ENCODE results near the gene RAD51.

Gene RAD51

GRCh38 chr15:40749151-40749630 lies 54.2 kb downstream of the RAD51 start:
- peaks cover 7% of the 10 kb centered on the region for H3K36me3 ChIP-seq (ENCODE audit: control insufficient read depth, insufficient read depth, low read length)
- H3K9me3 ChIP-seq (ENCODE audit: control insufficient read depth, insufficient read depth, low read length), result no peaks in the 10 kb centered on the region
- H3K27me3 ChIP-seq (ENCODE audit: control insufficient read depth, insufficient read depth, low read length), result no peaks in the 10 kb centered on the region
- H3K9ac ChIP-seq (ENCODE audit: low read depth, low read length), result no peak overlapping the region
- H3K4me1 ChIP-seq (ENCODE audit: control insufficient read depth, insufficient read depth, low read length), result no peaks in the 10 kb centered on the region
- no peak overlapping the region for H3K4me3 ChIP-seq (ENCODE audit: low read depth, low read length)

- H3K36me3 ChIP-seq (ENCODE audit: control insufficient read depth, insufficient read depth, low read length), result no peaks in the 10 kb centered on the region
- H3K4me1 ChIP-seq (ENCODE audit: control insufficient read depth, insufficient read depth, low read length), result no peaks in the 10 kb centered on the region
- no peak overlapping the region for H3K9ac ChIP-seq (ENCODE audit: low read depth, low read length)
- H3K4me3 ChIP-seq (ENCODE audit: low read depth, low read length), result no peak overlapping the region
- H3K9me3 ChIP-seq (ENCODE audit: control insufficient read depth, insufficient read depth, low read length), result no peaks in the 10 kb centered on the region
- H3K27me3 ChIP-seq (ENCODE audit: control insufficient read depth, insufficient read depth, low read length), result no peaks in the 10 kb centered on the region
Measured at GRCh38 chr15:40750885-40751284, 55.9 kb downstream of the RAD51 start.

GRCh38 chr15:40751745-40752144 lies 56.8 kb downstream of the RAD51 start:
- H3K9ac ChIP-seq (ENCODE audit: low read depth, low read length), result no peak overlapping the region
- no peaks in the 10 kb centered on the region for H3K9me3 ChIP-seq (ENCODE audit: control insufficient read depth, insufficient read depth, low read length)
- H3K27me3 ChIP-seq (ENCODE audit: control insufficient read depth, insufficient read depth, low read length), result no peaks in the 10 kb centered on the region
- H3K4me3 ChIP-seq (ENCODE audit: low read depth, low read length), result no peak overlapping the region
- no peaks in the 10 kb centered on the region for H3K36me3 ChIP-seq (ENCODE audit: control insufficient read depth, insufficient read depth, low read length)
- no peaks in the 10 kb centered on the region for H3K4me1 ChIP-seq (ENCODE audit: control insufficient read depth, insufficient read depth, low read length)

- no peaks in the 10 kb centered on the region for H3K4me1 ChIP-seq (ENCODE audit: control insufficient read depth, insufficient read depth, low read length)
- no peak overlapping the region for H3K9ac ChIP-seq (ENCODE audit: low read depth, low read length)
- H3K9me3 ChIP-seq (ENCODE audit: control insufficient read depth, insufficient read depth, low read length), result no peaks in the 10 kb centered on the region
- peak overlapping the region; percentile 79 for H3K4me3 ChIP-seq (ENCODE audit: low read depth, low read length)
- H3K36me3 ChIP-seq (ENCODE audit: control insufficient read depth, insufficient read depth, low read length), result no peaks in the 10 kb centered on the region
- H3K27me3 ChIP-seq (ENCODE audit: control insufficient read depth, insufficient read depth, low read length), result no peaks in the 10 kb centered on the region
Measured at GRCh38 chr15:40754574-40754882, 59.6 kb downstream of the RAD51 start.

- Histone ChIP-seq H3K4me3 (ENCODE audit: low read depth, low read length) (peak within 1 kb of the TSS; percentile 79), H3K9ac (ENCODE audit: low read depth, low read length) (peak within 1 kb of the TSS; percentile 90), H3K9me3 (ENCODE audit: control insufficient read depth, insufficient read depth, low read length) (no peaks in the 10 kb centered on the region), H3K4me1 (ENCODE audit: control insufficient read depth, insufficient read depth, low read length) (no peaks in the 10 kb centered on the region), H3K27me3 (ENCODE audit: control insufficient read depth, insufficient read depth, low read length) (no peaks in the 10 kb centered on the region), H3K36me3 (ENCODE audit: control insufficient read depth, insufficient read depth, low read length) (no peaks in the 10 kb centered on the region)
Measured at GRCh38 chr15:40754883-40755811, 60.2 kb downstream of the RAD51 start, which contains the start of gene RMDN3. RMDN3 (minus strand) TSS chr15:40755254; CDS start chr15:40754783, 471 bp downstream.

- H3K9ac ChIP-seq (ENCODE audit: low read depth, low read length), result peak overlapping the region; percentile 90
- no peaks in the 10 kb centered on the region for H3K9me3 ChIP-seq (ENCODE audit: control insufficient read depth, insufficient read depth, low read length)
Measured at GRCh38 chr15:40755812-40756208, 60.8 kb downstream of the RAD51 start.

GRCh38 chr15:40756938-40757337 lies 62.0 kb downstream of the RAD51 start:
- Histone ChIP-seq H3K4me3 (ENCODE audit: low read depth, low read length) (no peak overlapping the region), H3K27me3 (ENCODE audit: control insufficient read depth, insufficient read depth, low read length) (no peaks in the 10 kb centered on the region), H3K4me1 (ENCODE audit: control insufficient read depth, insufficient read depth, low read length) (no peaks in the 10 kb centered on the region), H3K9me3 (ENCODE audit: control insufficient read depth, insufficient read depth, low read length) (no peaks in the 10 kb centered on the region), H3K9ac (ENCODE audit: low read depth, low read length) (no peak overlapping the region), H3K36me3 (ENCODE audit: control insufficient read depth, insufficient read depth, low read length) (no peaks in the 10 kb centered on the region)

More at GRCh38 chr15:40755812-40756208, 60.8 kb downstream of the RAD51 start:
- H3K27me3 ChIP-seq (ENCODE audit: control insufficient read depth, insufficient read depth, low read length), result no peaks in the 10 kb centered on the region
- no peaks in the 10 kb centered on the region for H3K36me3 ChIP-seq (ENCODE audit: control insufficient read depth, insufficient read depth, low read length)
- no peaks in the 10 kb centered on the region for H3K4me1 ChIP-seq (ENCODE audit: control insufficient read depth, insufficient read depth, low read length)
- H3K4me3 ChIP-seq (ENCODE audit: low read depth, low read length), result peak overlapping the region; percentile 79

GRCh38 chr15:40759961-40760360 lies 65.0 kb downstream of the RAD51 start:
- Histone ChIP-seq H3K4me3 (ENCODE audit: low read depth, low read length) (no peak overlapping the region), H3K36me3 (ENCODE audit: control insufficient read depth, insufficient read depth, low read length) (no peaks in the 10 kb centered on the region)

GRCh38 chr15:40762919-40763800 lies 68.2 kb downstream of the RAD51 start:
- Histone ChIP-seq H3K36me3 (ENCODE audit: control insufficient read depth, insufficient read depth, low read length) (peaks cover 6% of the 10 kb centered on the region), H3K4me1 (ENCODE audit: control insufficient read depth, insufficient read depth, low read length) (peaks cover 16% of the 10 kb centered on the region), H3K9me3 (ENCODE audit: control insufficient read depth, insufficient read depth, low read length) (no peaks in the 10 kb centered on the region), H3K9ac (ENCODE audit: low read depth, low read length) (peak overlapping the region; percentile 47), H3K27me3 (ENCODE audit: control insufficient read depth, insufficient read depth, low read length) (peaks cover 2% of the 10 kb centered on the region), H3K4me3 (ENCODE audit: low read depth, low read length) (peak overlapping the region; percentile 76)

More at GRCh38 chr15:40759961-40760360, 65.0 kb downstream of the RAD51 start:
- Histone ChIP-seq H3K4me1 (ENCODE audit: control insufficient read depth, insufficient read depth, low read length) (peaks cover 4% of the 10 kb centered on the region), H3K9ac (ENCODE audit: low read depth, low read length) (no peak overlapping the region), H3K9me3 (ENCODE audit: control insufficient read depth, insufficient read depth, low read length) (no peaks in the 10 kb centered on the region), H3K27me3 (ENCODE audit: control insufficient read depth, insufficient read depth, low read length) (peaks cover 2% of the 10 kb centered on the region)

- Histone ChIP-seq H3K4me3 (ENCODE audit: low read depth, low read length) (peak within 1 kb of the TSS; percentile 76), H3K27me3 (ENCODE audit: control insufficient read depth, insufficient read depth, low read length) (peaks cover 2% of the 10 kb centered on the region), H3K36me3 (ENCODE audit: control insufficient read depth, insufficient read depth, low read length) (peaks cover 9% of the 10 kb centered on the region), H3K4me1 (ENCODE audit: control insufficient read depth, insufficient read depth, low read length) (peaks cover 16% of the 10 kb centered on the region), H3K9me3 (ENCODE audit: control insufficient read depth, insufficient read depth, low read length) (no peaks in the 10 kb centered on the region), H3K9ac (ENCODE audit: low read depth, low read length) (peak within 1 kb of the TSS; percentile 47)
Measured at GRCh38 chr15:40763801-40764628, 69.0 kb downstream of the RAD51 start, which contains the start of gene GCHFR. GCHFR (plus strand) TSS chr15:40764068; CDS start chr15:40764181, 113 bp downstream.

- peak overlapping the region; percentile 47 for H3K9ac ChIP-seq (ENCODE audit: low read depth, low read length)
- H3K4me3 ChIP-seq (ENCODE audit: low read depth, low read length), result peak overlapping the region; percentile 76
Measured at GRCh38 chr15:40764629-40765103, 69.7 kb downstream of the RAD51 start.

More at GRCh38 chr15:40764629-40765103, 69.7 kb downstream of the RAD51 start:
- Histone ChIP-seq H3K36me3 (ENCODE audit: control insufficient read depth, insufficient read depth, low read length) (peaks cover 9% of the 10 kb centered on the region), H3K4me1 (ENCODE audit: control insufficient read depth, insufficient read depth, low read length) (peaks cover 16% of the 10 kb centered on the region), H3K27me3 (ENCODE audit: control insufficient read depth, insufficient read depth, low read length) (peaks cover 2% of the 10 kb centered on the region), H3K9me3 (ENCODE audit: control insufficient read depth, insufficient read depth, low read length) (no peaks in the 10 kb centered on the region)

All from iPS-15b (cell line).